Fibroblast of the aortic adventitia (primary cell): ENCODE results near the gene PUM2. TPM values are rescaled to one million over a fixed set of nuclear protein-coding genes. Genes with fewer than 3 reads are reported as not detected.

ENCODE experiments used
- DNase-seq: peaks from one replicate; pipeline ENCODE4 v3.0.0-alpha.2; 2010; ENCODE audit warnings: low read depth
- H3K4me3 ChIP-seq: 2 replicates; pipeline ENCODE4 v1.5.1; 2011; ENCODE audit warnings: low read depth, mild to moderate bottlenecking, control low read depth, low read length, moderate library complexity
- CTCF ChIP-seq: IDR thresholded peaks from 2 replicates; pipeline ENCODE4 v1.5.1; 2011; ENCODE audit warnings: mild to moderate bottlenecking, low read length, control low read depth, inconsistent platforms; ENCODE audit not compliant: insufficient read depth
- total RNA-seq: library from RNA; depleted of rRNA; stranded (reverse); fragments of >200 nt; gene quantifications from 2 replicates; pipeline ENCODE4 v1.2.3, GENCODE V29; 2012; ENCODE audit warnings: low replicate concordance

Gene PUM2
- total RNA-seq, 1 donor: 50.0 TPM

GRCh38 chr2:20359096-20359495, 8.5 kb upstream of the PUM2 start:
- TF ChIP-seq CTCF: no peak
- no peak overlapping the region for H3K4me3 ChIP-seq
- no peak for DNase-seq

GRCh38 chr2:20357638-20358389, 7.2 kb upstream of the PUM2 start:
- no peak for DNase-seq
- TF ChIP-seq CTCF: no peak
- H3K4me3 ChIP-seq: no peak overlapping the region

- no peak for TF ChIP-seq CTCF
- DNase-seq: peak; percentile 92
- no peak overlapping the region for H3K4me3 ChIP-seq
Observed at GRCh38 chr2:20356042-20356441, 5.4 kb upstream of the PUM2 start.

- TF ChIP-seq CTCF: no peak
- no peak for DNase-seq
Observed at GRCh38 chr2:20355131-20355530, 4.5 kb upstream of the PUM2 start.

GRCh38 chr2:20353241-20353992, 2.8 kb upstream of the PUM2 start:
- no peak for TF ChIP-seq CTCF
- no peak for DNase-seq
- H3K4me3 ChIP-seq: no peak overlapping the region

More at GRCh38 chr2:20355131-20355530, 4.5 kb upstream of the PUM2 start:
- H3K4me3 ChIP-seq: no peak overlapping the region

GRCh38 chr2:20352581-20353216, 2.1 kb upstream of the PUM2 start:
- no peak for TF ChIP-seq CTCF
- H3K4me3 ChIP-seq: no peak overlapping the region
- peak; percentile 27 for DNase-seq
